ENCODE results near the gene CHST11. TPM values are rescaled to one million over a fixed set of nuclear protein-coding genes. Genes with fewer than 3 reads are reported as not detected.

The CHST11 gene
- total and polyA plus RNA-seq, 9 of the 15 experiments (the other 6 are each of a cell fraction or from before 2014, with no cell fraction given), result 2.3 to 38.7 (median 15.0) TPM

GRCh38 chr12:104676636-104677035 lies 219.9 kb downstream of the CHST11 start:
- peaks cover 6% of the 10 kb centered on the region in 2 experiments; a peak in 4 of 5 replicates for H3K4me1 ChIP-seq (replicated peaks in 1 of 2; ENCODE audit: control insufficient read depth in 2 of 2, insufficient read depth in 2 of 2, low read length in 2 of 2)
- H3K27ac ChIP-seq (ENCODE audit: extremely low read depth, low read depth, low read length), result no peak overlapping the region
- no peak for DNase-seq (ENCODE audit: extremely low read depth in 1 of 4, low spot score in 3 of 4)
- in situ Hi-C loops (cut with MboI) (no loop called here), intact Hi-C loops (cut with micrococcal nuclease) (no loop called here)
- H3K4me3 ChIP-seq, result no peak overlapping the region
- POLR2A ChIA-PET, result no interaction called here
- no peaks in the 10 kb centered on the region; the same call in 2 of the 3 replicates for H3K36me3 ChIP-seq (ENCODE audit: control insufficient read depth, insufficient read depth, low read length)
- no peak overlapping the region for H3K9ac ChIP-seq (ENCODE audit: insufficient read depth in 1 of 2, low read depth in 2 of 2, low read length in 2 of 2)
- no peak for TF ChIP-seq ZNF121 (CRISPR knock-in tag; conservative IDR thresholded peaks at IDR 0.05)
- no peak for TF ChIP-seq ZEB2 (IDR thresholded peaks at IDR 0.05)
- TF ChIP-seq THRB (CRISPR knock-in tag; conservative IDR thresholded peaks at IDR 0.05), result no peak
- TF ChIP-seq TAF7 (tag; IDR thresholded peaks at IDR 0.05), result no peak
- no peak for TF ChIP-seq EHMT2 (IDR thresholded peaks at IDR 0.05)
- no peak for TF ChIP-seq ZNF707 (CRISPR knock-in tag; conservative IDR thresholded peaks at IDR 0.05)
- no peak for TF ChIP-seq ZNF146 (CRISPR knock-in tag; IDR thresholded peaks at IDR 0.05; ENCODE audit: unreplicated experiment)
- no peak for TF ChIP-seq PHTF2 (CRISPR knock-in tag; IDR thresholded peaks at IDR 0.05)
- H4K20me1 ChIP-seq (replicated peaks; ENCODE audit: control insufficient read depth, insufficient read depth, low read length), result peaks cover 5% of the 10 kb centered on the region
- FAIRE-seq, result no peak
- H3K79me2 ChIP-seq (ENCODE audit: control insufficient read depth, insufficient read depth, low read length), result peaks cover 28% of the 10 kb centered on the region; the same call in 2 of the 3 replicates
- no TSS peak for BruUV-seq (replicated peaks)
- H2AFZ ChIP-seq (ENCODE audit: low read depth, low read length), result no peak overlapping the region
- 83% methylated on average over 8 of the region's 8 CpGs for WGBS (ENCODE audit: insufficient coverage, low coverage, missing lambda C conversion rate)
- no peak for ATAC-seq
- CTCF ChIA-PET (ENCODE audit: low intra/inter-chr PET ratio), result no interaction called here
- H3K9me3 ChIP-seq (replicated peaks; ENCODE audit: control insufficient read depth, insufficient read depth, low read depth, low read length), result no peaks in the 10 kb centered on the region
- no peaks in the 10 kb centered on the region for H3K27me3 ChIP-seq (ENCODE audit: control insufficient read depth in 2 of 2, insufficient read depth in 2 of 2, low read length in 2 of 2)
- H3K4me2 ChIP-seq (ENCODE audit: insufficient read depth, low read length), result no peak overlapping the region
- no peaks in the 10 kb centered on the region for H3K9me1 ChIP-seq (ENCODE audit: control insufficient read depth, insufficient read depth, low read length)
